HT-29 (cell line): ENCODE measurements around the gene PARP15. TPM values are rescaled to one million over a fixed set of nuclear protein-coding genes. Genes with fewer than 3 reads are reported as not detected.

Experiments used
- DNase-seq: peaks from one replicate; pipeline ENCODE4 v3.0.0-alpha.2; 2015; ENCODE audit warnings: low spot score
- total RNA-seq: library from RNA; depleted of rRNA; stranded (reverse); fragments of >200 nt; shearing (Covaris generic); gene quantifications from 2 replicates; pipeline ENCODE4 v1.2.3, GENCODE V29; 2014; rRNA removed

Gene PARP15
- total RNA-seq, 1 experiment from 2014 or later, result not detected

GRCh38 chr3:122665881-122666280 lies 88.4 kb downstream of the PARP15 start:
- DNase-seq, result no peak

DNA sequence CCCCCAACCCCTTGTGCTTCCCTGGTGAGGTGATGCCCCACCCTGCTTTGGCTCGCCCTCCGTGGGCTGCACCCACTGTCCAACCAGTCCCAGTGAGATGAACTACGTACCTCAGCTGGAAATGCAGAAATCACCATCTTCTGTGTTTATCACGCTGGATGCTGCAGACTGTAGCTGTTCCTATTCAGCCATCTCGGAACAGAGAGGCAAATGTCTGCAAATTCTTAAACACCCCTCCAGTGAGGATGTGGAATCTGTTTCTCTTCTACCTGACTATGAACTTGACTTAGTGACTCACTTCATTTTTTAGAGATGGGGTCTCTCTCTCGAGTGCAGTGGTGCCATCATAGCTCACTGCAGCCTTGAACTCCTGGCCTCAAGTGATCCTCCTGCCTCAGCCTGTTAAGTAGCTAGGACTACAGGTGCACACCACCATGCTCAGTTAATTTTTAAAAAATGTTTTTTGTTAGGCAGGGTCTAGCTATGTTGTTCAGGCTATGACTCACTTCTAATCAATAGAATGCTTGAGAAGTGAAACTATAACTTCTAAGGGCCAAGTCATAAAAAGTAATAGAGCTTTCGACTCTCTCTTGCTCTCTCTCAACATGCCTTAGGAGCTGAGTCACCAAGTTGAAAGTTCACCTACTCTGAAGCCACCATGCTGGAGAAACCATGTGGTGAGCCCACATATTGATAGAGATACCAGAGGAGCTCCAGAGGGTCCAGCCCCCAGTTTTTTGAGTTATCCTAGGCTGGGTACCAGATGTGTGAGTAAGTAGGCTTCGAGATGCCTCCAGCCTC lies 91.7 kb downstream of the PARP15 start:
- DNase-seq, result peak; percentile 84

DNA sequence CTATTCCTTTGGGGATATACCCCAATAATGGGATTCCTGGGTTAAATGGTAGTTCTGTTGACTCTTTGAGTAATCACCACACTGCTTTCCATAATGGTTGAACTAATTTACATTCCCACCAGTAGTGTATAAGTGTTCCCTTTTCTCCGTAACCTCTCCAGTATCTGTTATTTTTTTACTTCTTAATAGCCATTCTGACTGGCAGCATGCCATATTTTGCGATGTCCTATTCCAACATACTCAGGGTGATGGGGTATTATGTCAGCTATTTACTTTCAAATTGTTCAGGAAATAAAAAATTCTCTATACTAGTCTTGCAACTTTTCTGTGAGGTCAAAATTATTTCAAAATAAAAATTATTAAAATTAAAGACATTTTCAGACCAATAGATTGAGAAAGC lies 94.1 kb downstream of the PARP15 start:
- no peak for DNase-seq

DNA sequence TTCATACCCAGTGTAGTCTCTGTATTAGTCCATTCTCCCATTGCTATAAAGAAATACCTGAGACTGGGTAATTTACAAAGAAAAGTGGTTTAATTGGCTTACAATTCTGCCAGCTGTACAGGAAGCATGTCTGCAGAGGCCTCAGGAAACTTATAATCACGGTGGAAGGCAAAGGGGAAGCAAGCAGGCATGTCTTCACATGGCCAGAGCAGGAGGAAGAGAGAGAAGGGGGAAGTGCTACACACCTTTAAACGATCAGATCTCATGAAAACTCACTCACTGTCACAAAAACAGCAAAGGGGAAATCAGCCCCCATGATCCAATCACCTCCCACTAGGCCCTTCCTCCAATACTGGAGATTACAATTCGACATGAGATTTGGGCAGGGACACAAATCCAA lies 96.9 kb downstream of the PARP15 start:
- no peak for DNase-seq

GRCh38 chr3:122676759-122677158 lies 99.3 kb downstream of the PARP15 start:
- DNase-seq, result no peak

DNA sequence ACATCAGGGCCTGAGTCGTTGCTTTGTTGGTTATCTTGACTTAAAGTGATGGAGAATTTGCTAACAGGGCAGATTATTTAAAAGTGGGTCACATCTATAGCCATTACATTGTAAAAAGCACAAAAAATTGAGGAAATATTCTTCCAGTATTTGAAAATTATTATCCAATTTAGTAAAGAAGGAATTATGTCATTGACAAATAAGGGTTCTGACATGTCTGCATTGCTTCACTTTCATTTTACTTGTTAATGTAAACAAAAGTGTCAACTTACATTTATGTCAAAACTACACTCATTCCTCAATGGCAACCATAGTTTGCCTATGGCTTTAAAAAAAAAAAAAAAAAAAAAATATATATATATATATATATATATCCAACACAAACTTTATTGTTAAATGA lies 99.8 kb downstream of the PARP15 start:
- DNase-seq, result no peak

DNA sequence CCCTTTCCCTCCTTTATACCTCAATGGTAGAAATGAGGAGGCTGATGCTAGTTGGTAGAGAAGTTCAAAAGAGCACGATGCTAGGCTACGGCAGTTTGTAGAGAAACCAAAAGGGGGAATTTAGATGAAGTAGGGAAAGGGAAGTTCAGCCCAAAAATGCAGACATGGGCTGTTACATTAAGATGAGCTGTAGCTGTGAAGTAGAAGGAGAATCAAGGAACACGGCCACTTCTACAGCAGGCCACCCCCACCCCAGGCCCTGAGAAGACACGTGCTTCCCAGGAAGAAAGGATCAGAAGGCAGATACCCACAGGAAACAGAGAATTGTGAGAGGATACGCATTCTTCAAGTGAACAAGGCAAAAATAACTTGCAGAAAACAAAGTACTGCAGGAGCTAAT lies 101.1 kb downstream of the PARP15 start:
- no peak for DNase-seq

- DNase-seq, result peak; percentile 93
These were observed 101.8 kb downstream of the PARP15 start for GRCh38 chr3:122679085-122679881.

GRCh38 chr3:122679882-122680474 lies 102.5 kb downstream of the PARP15 start:
- peak; percentile 70 for DNase-seq

GRCh38 chr3:122680475-122681283 lies 103.2 kb downstream of the PARP15 start, which contains the start of gene PARP14:
Gene PARP14, plus strand, starts transcription at chr3:122680839. Its CDS starts 45 bp downstream, at chr3:122680884.
- peak; percentile 81 for DNase-seq

GRCh38 chr3:122681284-122681973 lies 104.0 kb downstream of the PARP15 start:
- DNase-seq, result peak; percentile 48

GRCh38 chr3:122681974-122682409 lies 104.5 kb downstream of the PARP15 start:
- no peak for DNase-seq

- DNase-seq, result peak; percentile 58
These were observed 105.4 kb downstream of the PARP15 start for GRCh38 chr3:122682778-122683411.

DNA sequence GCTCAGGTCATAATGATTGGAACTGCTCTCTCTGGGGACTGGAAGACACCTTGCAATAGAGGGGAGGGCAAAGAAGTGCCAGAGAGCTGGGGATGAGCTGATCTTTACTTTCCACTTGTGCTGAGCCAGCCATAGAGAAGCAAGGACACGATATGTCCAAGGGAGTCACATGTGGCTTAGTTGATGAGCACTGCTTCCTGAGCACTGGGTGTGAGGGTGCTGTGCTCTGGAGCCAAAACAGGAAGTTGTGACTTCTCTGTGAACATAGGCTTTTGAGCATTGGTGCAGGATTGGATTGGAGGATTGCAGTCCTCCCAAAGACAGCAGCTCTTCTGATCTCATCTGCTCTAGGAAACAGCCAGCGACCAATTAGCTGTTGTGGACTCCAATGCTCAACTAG lies 109.8 kb downstream of the PARP15 start:
- no peak for DNase-seq

Other genes starting within 250 kb of the PARP15 start
- gene MIX23, start 194.4 kb upstream of the PARP15 start, total RNA-seq, result 37.8 and 38.3 TPM in 2 replicates
- 40.5 and 43.3 TPM in 2 replicates for gene FAM162A, start 193.5 kb upstream of the PARP15 start, total RNA-seq
- gene WDR5B, start 161.6 kb upstream of the PARP15 start, total RNA-seq, result 2.6 and 3.9 TPM in 2 replicates
- gene KPNA1, start 62.7 kb upstream of the PARP15 start, total RNA-seq, result 26.4 and 26.9 TPM in 2 replicates
- 14.6 and 19.9 TPM in 2 replicates for gene PARP9, start 13.3 kb upstream of the PARP15 start, total RNA-seq
- 13.9 and 18.3 TPM in 2 replicates for gene DTX3L, start 13.3 kb upstream of the PARP15 start, total RNA-seq
- 42.4 and 50.7 TPM in 2 replicates for gene PARP14, start 103.2 kb downstream of the PARP15 start, total RNA-seq
- 3.5 and 4.1 TPM in 2 replicates for gene HSPBAP1, start 216.2 kb downstream of the PARP15 start, total RNA-seq
- 9.9 and 13.8 TPM in 2 replicates for gene SLC49A4, start 217.4 kb downstream of the PARP15 start, total RNA-seq